ENCODE data around the gene LLCFC1. TPM values are rescaled to one million over a fixed set of nuclear protein-coding genes. Genes with fewer than 3 reads are reported as not detected.
A peak's percentile ranks its signal among the peaks of the same experiment; 100 is the strongest.

The LLCFC1 gene
- not detected for total RNA-seq

GRCh38 chr7:142939226-142939910, at the start of gene LLCFC1:
LLCFC1 (plus strand) TSS chr7:142939484; CDS start chr7:142939622, 138 bp downstream.
- Mint-ChIP-seq H3K36me3 (no peaks in the 10 kb centered on the region), H3K27ac (no peak within 1 kb of the TSS), H3K9me3 (no peaks in the 10 kb centered on the region)
- ATAC-seq (peak in 1 of 2 donors; percentile 53), DNase-seq (ENCODE audit: low spot score in 2 of 2) (no peak)

- Mint-ChIP-seq H3K9me3 (peaks cover 0 to 7% of the 10 kb centered on the region in 2 donors), H3K27ac (no peak overlapping the region), H3K36me3 (no peaks in the 10 kb centered on the region)
- ATAC-seq (no peak), DNase-seq (ENCODE audit: low spot score in 2 of 2) (no peak)
Measured at GRCh38 chr7:142889816-142890215, 49.5 kb upstream of the LLCFC1 start.

- peaks cover 0 to 7% of the 10 kb centered on the region in 2 donors for H3K9me3 Mint-ChIP-seq
- DNase-seq (ENCODE audit: low spot score in 2 of 2) (no peak), ATAC-seq (no peak)
- no peaks in the 10 kb centered on the region for H3K36me3 Mint-ChIP-seq
- H3K27ac Mint-ChIP-seq: no peak overlapping the region
Measured at GRCh38 chr7:142890874-142891485, 48.3 kb upstream of the LLCFC1 start.

- Mint-ChIP-seq H3K36me3 (no peaks in the 10 kb centered on the region), H3K9me3 (peaks cover 0 to 7% of the 10 kb centered on the region in 2 donors), H3K27ac (no peak overlapping the region)
- ATAC-seq: no peak
- DNase-seq (ENCODE audit: low spot score in 2 of 2): no peak
Measured at GRCh38 chr7:142891490-142892082, 47.7 kb upstream of the LLCFC1 start.

GRCh38 chr7:142892951-142893350, 46.3 kb upstream of the LLCFC1 start:
- DNase-seq (ENCODE audit: low spot score in 2 of 2) (no peak), ATAC-seq (no peak)
- Mint-ChIP-seq H3K9me3 (peaks cover 0 to 7% of the 10 kb centered on the region in 2 donors), H3K27ac (no peak overlapping the region), H3K36me3 (no peaks in the 10 kb centered on the region)

GRCh38 chr7:142894112-142894984, 44.9 kb upstream of the LLCFC1 start:
- H3K27ac Mint-ChIP-seq: no peak overlapping the region

GRCh38 chr7:142894985-142895593, 44.2 kb upstream of the LLCFC1 start:
- DNase-seq (ENCODE audit: low spot score in 2 of 2) (no peak), ATAC-seq (no peak)
- H3K27ac Mint-ChIP-seq: no peak overlapping the region
- H3K36me3 Mint-ChIP-seq: no peaks in the 10 kb centered on the region
- H3K9me3 Mint-ChIP-seq: peaks cover 0 to 7% of the 10 kb centered on the region in 2 donors

More at GRCh38 chr7:142894112-142894984, 44.9 kb upstream of the LLCFC1 start:
- H3K9me3 Mint-ChIP-seq: peaks cover 0 to 7% of the 10 kb centered on the region in 2 donors
- ATAC-seq: no peak
- no peaks in the 10 kb centered on the region for H3K36me3 Mint-ChIP-seq
- no peak for DNase-seq (ENCODE audit: low spot score in 2 of 2)

GRCh38 chr7:142896151-142896550, 43.1 kb upstream of the LLCFC1 start:
- Mint-ChIP-seq H3K9me3 (peaks cover 0 to under 1% of the 10 kb centered on the region in 2 donors), H3K27ac (no peak overlapping the region)

GRCh38 chr7:142896741-142897379, 42.4 kb upstream of the LLCFC1 start:
- Mint-ChIP-seq H3K36me3 (no peaks in the 10 kb centered on the region), H3K27ac (no peak overlapping the region), H3K9me3 (no peaks in the 10 kb centered on the region)
- ATAC-seq (no peak), DNase-seq (ENCODE audit: low spot score in 2 of 2) (no peak)

More at GRCh38 chr7:142896151-142896550, 43.1 kb upstream of the LLCFC1 start:
- no peaks in the 10 kb centered on the region for H3K36me3 Mint-ChIP-seq
- DNase-seq (ENCODE audit: low spot score in 2 of 2) (no peak), ATAC-seq (no peak)

GRCh38 chr7:142897691-142898090, 41.6 kb upstream of the LLCFC1 start:
- ATAC-seq (no peak), DNase-seq (ENCODE audit: low spot score in 2 of 2) (no peak)
- Mint-ChIP-seq H3K27ac (no peak overlapping the region), H3K36me3 (no peaks in the 10 kb centered on the region), H3K9me3 (no peaks in the 10 kb centered on the region)

GRCh38 chr7:142898377-142899170, 40.7 kb upstream of the LLCFC1 start:
- no peak for ATAC-seq
- Mint-ChIP-seq H3K27ac (no peak overlapping the region), H3K36me3 (no peaks in the 10 kb centered on the region), H3K9me3 (no peaks in the 10 kb centered on the region)
- no peak for DNase-seq (ENCODE audit: low spot score in 2 of 2)

GRCh38 chr7:142899661-142900060, 39.6 kb upstream of the LLCFC1 start:
- H3K36me3 Mint-ChIP-seq: no peaks in the 10 kb centered on the region
- no peak for ATAC-seq
- DNase-seq (ENCODE audit: low spot score in 2 of 2): no peak
- H3K9me3 Mint-ChIP-seq: no peaks in the 10 kb centered on the region
- no peak overlapping the region for H3K27ac Mint-ChIP-seq

- DNase-seq (ENCODE audit: low spot score in 2 of 2): no peak
- Mint-ChIP-seq H3K27ac (no peak overlapping the region), H3K36me3 (no peaks in the 10 kb centered on the region), H3K9me3 (no peaks in the 10 kb centered on the region)
- no peak for ATAC-seq
Measured at GRCh38 chr7:142901426-142902259, 37.6 kb upstream of the LLCFC1 start.

- ATAC-seq (no peak), DNase-seq (ENCODE audit: low spot score in 2 of 2) (no peak)
- no peak overlapping the region for H3K27ac Mint-ChIP-seq
- no peaks in the 10 kb centered on the region for H3K9me3 Mint-ChIP-seq
- H3K36me3 Mint-ChIP-seq: no peaks in the 10 kb centered on the region
Measured at GRCh38 chr7:142904128-142904527, 35.2 kb upstream of the LLCFC1 start.

GRCh38 chr7:142905759-142906158, 33.5 kb upstream of the LLCFC1 start:
- Mint-ChIP-seq H3K36me3 (no peaks in the 10 kb centered on the region), H3K9me3 (no peaks in the 10 kb centered on the region), H3K27ac (no peak overlapping the region)
- DNase-seq (ENCODE audit: low spot score in 2 of 2): no peak
- ATAC-seq: no peak
